HUES6 (cell line): Measurements from ENCODE around the gene CDON.

Experiments
- H3K27ac ChIP-seq: 2 replicates; pipeline ENCODE4 v1.7.0; 2013; ENCODE audit warnings: low read depth, mild to moderate bottlenecking, low read length, inconsistent platforms
- H3K27me3 ChIP-seq: 2 replicates; pipeline ENCODE4 v1.6.1; 2013; ENCODE audit warnings: low read length; ENCODE audit not compliant: control insufficient read depth, insufficient read depth
- H3K36me3 ChIP-seq: 2 replicates; pipeline ENCODE4 v1.6.1; 2013; ENCODE audit warnings: low read length; ENCODE audit not compliant: control insufficient read depth, insufficient read depth
- H3K4me1 ChIP-seq: 2 replicates; pipeline ENCODE4 v1.6.1; 2013; ENCODE audit warnings: low read length; ENCODE audit not compliant: control insufficient read depth, insufficient read depth
- H3K4me3 ChIP-seq: 2 replicates; pipeline ENCODE4 v1.5.1; 2013; ENCODE audit warnings: low read depth, low read length
- H3K9ac ChIP-seq: one replicate; pipeline ENCODE4 v1.6.1; 2013; ENCODE audit warnings: mild to moderate bottlenecking, low read length
- H3K9me3 ChIP-seq: 2 replicates; pipeline ENCODE4 v1.6.1; 2013; ENCODE audit warnings: low read depth, low read length; ENCODE audit not compliant: control insufficient read depth, insufficient read depth

The CDON gene

GRCh38 chr11:126101251-126101929, 38.7 kb upstream of the CDON start:
- peaks cover 54% of the 10 kb centered on the region for H3K4me1 ChIP-seq
- no peak overlapping the region for H3K27ac ChIP-seq
- H3K27me3 ChIP-seq: no peaks in the 10 kb centered on the region; the same call in 1 of the 2 replicates
- H3K36me3 ChIP-seq: no peaks in the 10 kb centered on the region
- H3K4me3 ChIP-seq: no peak overlapping the region
- H3K9me3 ChIP-seq: no peaks in the 10 kb centered on the region
- peak overlapping the region; percentile 32 for H3K9ac ChIP-seq

GRCh38 chr11:126100716-126101115, 38.0 kb upstream of the CDON start:
- no peak overlapping the region for H3K4me3 ChIP-seq
- no peaks in the 10 kb centered on the region for H3K9me3 ChIP-seq
- H3K36me3 ChIP-seq: no peaks in the 10 kb centered on the region
- H3K4me1 ChIP-seq: peaks cover 51% of the 10 kb centered on the region
- H3K9ac ChIP-seq: peak overlapping the region; percentile 32
- H3K27me3 ChIP-seq: no peaks in the 10 kb centered on the region; the same call in 1 of the 2 replicates
- H3K27ac ChIP-seq: no peak overlapping the region

- Histone ChIP-seq H3K4me3 (no peak overlapping the region), H3K27ac (no peak overlapping the region), H3K9ac (no peak overlapping the region), H3K4me1 (peaks cover 28% of the 10 kb centered on the region), H3K27me3 (no peaks in the 10 kb centered on the region; the same call in 1 of the 2 replicates), H3K36me3 (no peaks in the 10 kb centered on the region), H3K9me3 (no peaks in the 10 kb centered on the region)
Measured at GRCh38 chr11:126098204-126098769, 35.6 kb upstream of the CDON start.

GRCh38 chr11:126095745-126096144, 33.1 kb upstream of the CDON start:
- H3K4me3 ChIP-seq: no peak overlapping the region
- no peak overlapping the region for H3K9ac ChIP-seq
- peaks cover 11% of the 10 kb centered on the region for H3K4me1 ChIP-seq
- H3K9me3 ChIP-seq: no peaks in the 10 kb centered on the region
- no peak overlapping the region for H3K27ac ChIP-seq
- H3K27me3 ChIP-seq: no peaks in the 10 kb centered on the region; the same call in 1 of the 2 replicates
- no peaks in the 10 kb centered on the region for H3K36me3 ChIP-seq

GRCh38 chr11:126090452-126090851, 27.8 kb upstream of the CDON start:
- H3K9ac ChIP-seq: no peak overlapping the region

GRCh38 chr11:126088999-126089398, 26.3 kb upstream of the CDON start:
- H3K4me3 ChIP-seq: no peak overlapping the region
- peaks cover 6% of the 10 kb centered on the region; the same call in 1 of the 2 replicates for H3K4me1 ChIP-seq
- H3K9me3 ChIP-seq: no peaks in the 10 kb centered on the region
- H3K27ac ChIP-seq: no peak overlapping the region
- H3K9ac ChIP-seq: no peak overlapping the region
- no peaks in the 10 kb centered on the region for H3K27me3 ChIP-seq
- no peaks in the 10 kb centered on the region for H3K36me3 ChIP-seq

More at GRCh38 chr11:126090452-126090851, 27.8 kb upstream of the CDON start:
- no peaks in the 10 kb centered on the region for H3K36me3 ChIP-seq
- no peaks in the 10 kb centered on the region for H3K27me3 ChIP-seq
- no peak overlapping the region for H3K27ac ChIP-seq
- H3K4me1 ChIP-seq: no peaks in the 10 kb centered on the region
- H3K4me3 ChIP-seq: no peak overlapping the region
- H3K9me3 ChIP-seq: no peaks in the 10 kb centered on the region

GRCh38 chr11:126086248-126086647, 23.6 kb upstream of the CDON start:
- H3K27ac ChIP-seq: no peak overlapping the region
- H3K36me3 ChIP-seq: no peaks in the 10 kb centered on the region
- H3K4me1 ChIP-seq: peaks cover 33% of the 10 kb centered on the region
- no peak overlapping the region for H3K9ac ChIP-seq
- H3K9me3 ChIP-seq: no peaks in the 10 kb centered on the region
- no peak overlapping the region for H3K4me3 ChIP-seq
- no peaks in the 10 kb centered on the region for H3K27me3 ChIP-seq

GRCh38 chr11:126084608-126084912, 21.9 kb upstream of the CDON start:
- no peaks in the 10 kb centered on the region for H3K27me3 ChIP-seq
- H3K36me3 ChIP-seq: no peaks in the 10 kb centered on the region
- H3K9ac ChIP-seq: no peak overlapping the region
- no peak overlapping the region for H3K4me3 ChIP-seq
- no peak overlapping the region for H3K27ac ChIP-seq
- peaks cover 49% of the 10 kb centered on the region for H3K4me1 ChIP-seq
- no peaks in the 10 kb centered on the region for H3K9me3 ChIP-seq

GRCh38 chr11:126083829-126084607, 21.4 kb upstream of the CDON start:
- H3K27ac ChIP-seq: no peak overlapping the region
- H3K36me3 ChIP-seq: no peaks in the 10 kb centered on the region
- no peaks in the 10 kb centered on the region for H3K27me3 ChIP-seq
- peaks cover 53% of the 10 kb centered on the region for H3K4me1 ChIP-seq
- no peaks in the 10 kb centered on the region for H3K9me3 ChIP-seq
- no peak overlapping the region for H3K9ac ChIP-seq
- H3K4me3 ChIP-seq: no peak overlapping the region

GRCh38 chr11:126082251-126083109, 19.8 kb upstream of the CDON start:
- Histone ChIP-seq H3K27ac (no peak overlapping the region), H3K9me3 (no peaks in the 10 kb centered on the region), H3K4me3 (peak overlapping the region; percentile 5; the same call in 1 of the 2 replicates), H3K9ac (no peak overlapping the region), H3K27me3 (no peaks in the 10 kb centered on the region), H3K36me3 (no peaks in the 10 kb centered on the region), H3K4me1 (peaks cover 53% of the 10 kb centered on the region)
